GM12878 (cell line): ENCODE measurements around the gene KIDINS220. TPM values are rescaled to one million over a fixed set of nuclear protein-coding genes. Genes with fewer than 3 reads are reported as not detected.

Source experiments
- ATAC-seq: fragments of 200-7000 bp; cut with Tn5 transposase; 3 replicates; pipeline ENCODE4 v1.9.1; 2020; ENCODE audit warnings: mild to moderate bottlenecking, moderate library complexity
- BruUV-seq: library from RNA; stranded (reverse); fragments of 400-500 nt; replicated peaks from 2 replicates; lab custom pipeline; 2021; lab: Mats Ljungman, UMichigan
- CTCF ChIA-PET: fragments of 300-600 bp; sonication (Branson Sonifier 250); formaldehyde crosslinking; extraction: SDS; loops from one replicate; lab custom pipeline; 2021; ENCODE audit warnings: inconsistent platforms; lab: Yijun Ruan, JAX
- POLR2A ChIA-PET: fragments of 350-600 bp; formaldehyde crosslinking; extraction: SDS; loops from one replicate; lab custom pipeline; 2021; ENCODE audit warnings: inconsistent platforms; lab: Charles Lee
- RAD21 ChIA-PET: fragments of 300-600 bp; sonication (Branson Sonifier 250); formaldehyde crosslinking; loops from one replicate; lab custom pipeline; 2023; ENCODE audit warnings: antibody characterized with exemption; ENCODE audit not compliant: unreplicated experiment; lab: Charles Lee
- SMC1A ChIA-PET: fragments of 300-600 bp; sonication (Branson Sonifier 250); formaldehyde crosslinking; loops from one replicate; lab custom pipeline; 2023; ENCODE audit not compliant: unreplicated experiment, uncharacterized antibody; lab: Charles Lee
- DNase-seq: peaks from one replicate; pipeline ENCODE4 v3.0.0-alpha.2; 2011; ENCODE audit warnings: low read depth, low spot score
- FAIRE-seq: peaks from 3 replicates; lab custom pipeline; 2011; peaks lifted over from hg19 to GRCh38; lab: Jason Lieb, UNC
- H2AFZ ChIP-seq: 2 replicates; pipeline ENCODE4 v1.6.0; 2011; ENCODE audit warnings: low read depth, low read length, control low read depth; ENCODE audit not compliant: control insufficient read depth
- H3K27ac ChIP-seq: 2 replicates; pipeline ENCODE4 v1.5.1; 2011; ENCODE audit warnings: control low read depth; ENCODE audit not compliant: control insufficient read depth, insufficient read depth
- H3K27me3 ChIP-seq, 2 experiments: replicated peaks in 1 of 2; 2 replicates each; pipeline versions ENCODE4 v1.6.0 to v1.6.1; 2011; ENCODE audit warnings: low read length in 1 of 2; ENCODE audit not compliant: control insufficient read depth in 2 of 2, insufficient read depth in 2 of 2
- H3K36me3 ChIP-seq, 2 experiments: 2 replicates each; pipeline ENCODE4 v1.5.1; 2011; ENCODE audit warnings: low read length in 1 of 2; ENCODE audit not compliant: control insufficient read depth in 2 of 2, insufficient read depth in 2 of 2
- H3K4me1 ChIP-seq: 2 replicates; pipeline ENCODE4 v1.6.1; 2011; ENCODE audit warnings: mild to moderate bottlenecking, low read length, moderate library complexity, mixed read lengths; ENCODE audit not compliant: control insufficient read depth, insufficient read depth
- H3K4me2 ChIP-seq: 2 replicates; pipeline ENCODE4 v1.6.0; 2011; ENCODE audit warnings: control low read depth; ENCODE audit not compliant: control insufficient read depth, insufficient read depth
- H3K4me3 ChIP-seq: fragments of 200-600 bp; sonication (generic); 2 replicates; pipeline ENCODE4 v1.5.1; 2016
- H3K79me2 ChIP-seq: 2 replicates; pipeline ENCODE4 v1.6.0; 2011; ENCODE audit warnings: low read length; ENCODE audit not compliant: control insufficient read depth, insufficient read depth
- H3K9ac ChIP-seq: 2 replicates; pipeline ENCODE4 v1.8.0; 2011; ENCODE audit warnings: low read length, control low read depth, mixed read lengths; ENCODE audit not compliant: control insufficient read depth, insufficient read depth
- H3K9me3 ChIP-seq: replicated peaks from 3 replicates; pipeline ENCODE4 v1.5.1; 2011; ENCODE audit warnings: mild to moderate bottlenecking, low read length; ENCODE audit not compliant: control insufficient read depth, insufficient read depth
- H4K20me1 ChIP-seq: 2 replicates; pipeline ENCODE4 v1.6.0; 2011; ENCODE audit not compliant: control insufficient read depth, insufficient read depth
- EGR1 ChIP-seq, 2 experiments: IDR thresholded peaks; 1 replicate in 1 of 2; 2 replicates in 1 of 2; pipeline ENCODE4 v1.6.1; 2011 to 2012; ENCODE audit warnings: low read depth in 2 of 2, low read length in 2 of 2, borderline replicate concordance in 1 of 2, mild to moderate bottlenecking in 1 of 2, moderate library complexity in 1 of 2
- FOXM1 ChIP-seq: IDR thresholded peaks from 2 replicates; pipeline ENCODE4 v1.6.1; 2012; ENCODE audit warnings: low read depth, mild to moderate bottlenecking, inconsistent platforms, low read length, moderate library complexity
- SP1 ChIP-seq: IDR thresholded peaks from one replicate; pipeline ENCODE4 v1.6.1; 2011; ENCODE audit warnings: low read depth, low read length
- SRF ChIP-seq, 2 experiments: IDR thresholded peaks; 2 replicates each; pipeline ENCODE4 v1.6.1; 2011; ENCODE audit warnings: low read depth in 2 of 2, low read length in 2 of 2, mild to moderate bottlenecking in 1 of 2, moderate library complexity in 1 of 2
- TCF3 ChIP-seq: IDR thresholded peaks from 2 replicates; pipeline ENCODE4 v1.6.1; 2012; ENCODE audit warnings: low read depth, mild to moderate bottlenecking, low read length, borderline replicate concordance; ENCODE audit not compliant: insufficient read depth
- ZNF217 ChIP-seq: fragments of 450-650 bp; IDR thresholded peaks from 2 replicates; pipeline ENCODE4 v1.6.1; 2017; ENCODE audit warnings: antibody characterized with exemption, mild to moderate bottlenecking
- WGBS: methylation state at CpG from one replicate; pipeline ENCODE4 v1.1.6; 2016; ENCODE audit warnings: low lambda C conversion rate; ENCODE audit not compliant: insufficient replicate concordance, insufficient coverage; ENCODE audit errors: missing lambda C conversion rate; 5-methylcytosine and 5-hydroxymethylcytosine counted together
- in situ Hi-C: fragments of 300-500 bp; cut with MboI; formaldehyde crosslinking; loops from 9 replicates; pipeline ENCODE4 v1.14.3; 2018; ENCODE audit warnings: mixed read lengths
- intact Hi-C: fragments of 100-400 bp; cut with micrococcal nuclease; formaldehyde crosslinking; loops from one replicate; pipeline ENCODE4 v1.14.2; 2022; ENCODE audit not compliant: unreplicated experiment
- polyA plus RNA-seq, 11 experiments: library from polyadenylated mRNA; depleted of rRNA in 4 of 11; unstranded in 6 of 11; stranded (reverse) in 5 of 11; fragments of >200 nt; fragmentation: Nextera tagmentation in 4 of 11; fragmentation: Illumina TruSeq in 1 of 11; extraction: Ambion mirVana in 4 of 11; extraction: Trizol in 1 of 11; gene quantifications; 1 replicate in 1 of 11; 2 replicates in 10 of 11; pipeline versions ENCODE4 v1.2.1 to v1.2.3, GENCODE V29; 2011 to 2016; ENCODE audit warnings: inconsistent platforms in 2 of 11, missing spikeins in 2 of 11, low read depth in 1 of 11
- total RNA-seq, 4 experiments: library from RNA; depleted of rRNA in 3 of 4; stranded (reverse); fragments of >200 nt in 3 of 4; fragmentation: Illumina TruSeq in 1 of 4; extraction: Trizol in 1 of 4; gene quantifications; 2 replicates each; pipeline versions ENCODE4 v1.2.1 to v1.2.3, GENCODE V29; 2013 to 2021
- TF ChIP-seq, protein P1 (sequence below): fragments of 450-650 bp; IDR thresholded peaks from 2 replicates; pipeline ENCODE4 v1.6.1; 2016; ENCODE audit warnings: mild to moderate bottlenecking, moderate library complexity, borderline replicate concordance
- TF ChIP-seq, protein P2 (sequence below): fragments of 150-350 bp; IDR thresholded peaks from 2 replicates; pipeline ENCODE4 v1.6.1; 2014; ENCODE audit warnings: mild to moderate bottlenecking, low read depth, low read length
- TF ChIP-seq, protein P3 (sequence below): fragments of 450-650 bp; IDR thresholded peaks from 2 replicates; pipeline ENCODE4 v1.6.1; 2016; ENCODE audit warnings: mild to moderate bottlenecking
- TF ChIP-seq, protein P4 (sequence below): IDR thresholded peaks from 2 replicates; pipeline ENCODE4 v1.6.1; 2011; ENCODE audit warnings: borderline replicate concordance, low read depth, mild to moderate bottlenecking, moderate library complexity, mixed read lengths, low read length; ENCODE audit not compliant: insufficient read depth; ENCODE audit errors: extremely low read length
- TF ChIP-seq, protein P5 (sequence below): fragments of 450-650 bp; IDR thresholded peaks from 2 replicates; pipeline ENCODE4 v1.6.1; 2018; ENCODE audit warnings: mild to moderate bottlenecking, low read depth, moderate library complexity; ENCODE audit not compliant: partially characterized antibody

KIDINS220 gene
- total and polyA plus RNA-seq, 10 of the 15 experiments (the other 5 are each of a cell fraction or from before 2014, with no cell fraction given) = 6.0 to 31.2 (median 16.0) TPM

DNA sequence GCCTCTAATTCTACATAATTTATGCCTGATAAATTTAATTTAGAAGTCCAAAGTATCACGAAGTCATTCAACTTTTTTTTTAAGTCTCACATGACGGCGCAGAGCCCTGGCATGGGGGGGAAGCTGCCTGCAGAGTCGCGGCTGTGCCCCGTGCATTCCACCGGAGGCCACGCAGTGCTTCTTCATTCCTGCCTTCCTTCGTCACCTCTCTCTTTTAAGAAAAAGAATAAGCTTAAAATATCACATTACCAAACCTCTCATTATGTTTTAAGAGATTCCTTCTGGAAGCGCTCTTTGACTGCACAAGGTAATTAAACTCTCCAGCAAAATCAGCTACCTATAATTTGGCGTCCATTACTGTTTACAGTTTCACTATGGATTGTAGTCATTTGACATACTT lies 20.3 kb upstream of the KIDINS220 start (continued):
- TF ChIP-seq, protein P1, sequence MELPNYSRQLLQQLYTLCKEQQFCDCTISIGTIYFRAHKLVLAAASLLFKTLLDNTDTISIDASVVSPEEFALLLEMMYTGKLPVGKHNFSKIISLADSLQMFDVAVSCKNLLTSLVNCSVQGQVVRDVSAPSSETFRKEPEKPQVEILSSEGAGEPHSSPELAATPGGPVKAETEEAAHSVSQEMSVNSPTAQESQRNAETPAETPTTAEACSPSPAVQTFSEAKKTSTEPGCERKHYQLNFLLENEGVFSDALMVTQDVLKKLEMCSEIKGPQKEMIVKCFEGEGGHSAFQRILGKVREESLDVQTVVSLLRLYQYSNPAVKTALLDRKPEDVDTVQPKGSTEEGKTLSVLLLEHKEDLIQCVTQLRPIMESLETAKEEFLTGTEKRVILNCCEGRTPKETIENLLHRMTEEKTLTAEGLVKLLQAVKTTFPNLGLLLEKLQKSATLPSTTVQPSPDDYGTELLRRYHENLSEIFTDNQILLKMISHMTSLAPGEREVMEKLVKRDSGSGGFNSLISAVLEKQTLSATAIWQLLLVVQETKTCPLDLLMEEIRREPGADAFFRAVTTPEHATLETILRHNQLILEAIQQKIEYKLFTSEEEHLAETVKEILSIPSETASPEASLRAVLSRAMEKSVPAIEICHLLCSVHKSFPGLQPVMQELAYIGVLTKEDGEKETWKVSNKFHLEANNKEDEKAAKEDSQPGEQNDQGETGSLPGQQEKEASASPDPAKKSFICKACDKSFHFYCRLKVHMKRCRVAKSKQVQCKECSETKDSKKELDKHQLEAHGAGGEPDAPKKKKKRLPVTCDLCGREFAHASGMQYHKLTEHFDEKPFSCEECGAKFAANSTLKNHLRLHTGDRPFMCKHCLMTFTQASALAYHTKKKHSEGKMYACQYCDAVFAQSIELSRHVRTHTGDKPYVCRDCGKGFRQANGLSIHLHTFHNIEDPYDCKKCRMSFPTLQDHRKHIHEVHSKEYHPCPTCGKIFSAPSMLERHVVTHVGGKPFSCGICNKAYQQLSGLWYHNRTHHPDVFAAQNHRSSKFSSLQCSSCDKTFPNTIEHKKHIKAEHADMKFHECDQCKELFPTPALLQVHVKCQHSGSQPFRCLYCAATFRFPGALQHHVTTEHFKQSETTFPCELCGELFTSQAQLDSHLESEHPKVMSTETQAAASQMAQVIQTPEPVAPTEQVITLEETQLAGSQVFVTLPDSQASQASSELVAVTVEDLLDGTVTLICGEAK = no peak
- TF ChIP-seq, protein P2, sequence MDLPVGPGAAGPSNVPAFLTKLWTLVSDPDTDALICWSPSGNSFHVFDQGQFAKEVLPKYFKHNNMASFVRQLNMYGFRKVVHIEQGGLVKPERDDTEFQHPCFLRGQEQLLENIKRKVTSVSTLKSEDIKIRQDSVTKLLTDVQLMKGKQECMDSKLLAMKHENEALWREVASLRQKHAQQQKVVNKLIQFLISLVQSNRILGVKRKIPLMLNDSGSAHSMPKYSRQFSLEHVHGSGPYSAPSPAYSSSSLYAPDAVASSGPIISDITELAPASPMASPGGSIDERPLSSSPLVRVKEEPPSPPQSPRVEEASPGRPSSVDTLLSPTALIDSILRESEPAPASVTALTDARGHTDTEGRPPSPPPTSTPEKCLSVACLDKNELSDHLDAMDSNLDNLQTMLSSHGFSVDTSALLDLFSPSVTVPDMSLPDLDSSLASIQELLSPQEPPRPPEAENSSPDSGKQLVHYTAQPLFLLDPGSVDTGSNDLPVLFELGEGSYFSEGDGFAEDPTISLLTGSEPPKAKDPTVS = no peak
- no peak for TF ChIP-seq TCF3
- TF ChIP-seq, all 136 proteins: peak for 0

DNA sequence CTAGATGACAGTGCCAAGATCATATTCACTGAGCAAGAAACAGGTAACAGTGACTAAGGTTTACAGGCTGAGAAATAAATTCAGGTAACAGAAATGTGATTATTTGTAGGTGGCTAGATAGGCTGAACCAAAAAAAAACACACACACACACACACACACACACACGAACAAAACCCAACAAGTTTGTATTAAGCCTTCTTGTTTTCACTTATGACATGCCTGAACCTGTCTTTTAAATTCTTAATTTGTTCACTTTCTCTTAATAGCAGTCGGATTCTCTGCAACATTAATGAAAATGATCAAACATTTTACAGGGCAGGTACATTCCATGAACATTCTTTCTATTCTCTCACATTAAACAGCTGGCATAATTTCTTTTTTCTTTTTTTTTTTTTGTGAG lies 18.8 kb upstream of the KIDINS220 start:
- no peaks in the 10 kb centered on the region for H3K9me3 ChIP-seq
- no peaks in the 10 kb centered on the region for H4K20me1 ChIP-seq
- WGBS = 26% methylated on average over 2 of the region's 2 CpGs
- ChIA-PET POLR2A (no interaction called here), SMC1A (no interaction called here), CTCF (no interaction called here), RAD21 (no interaction called here)
- H2AFZ ChIP-seq = no peak overlapping the region
- in situ Hi-C loops = no loop called here
- intact Hi-C loops = no loop called here
- no peaks in the 10 kb centered on the region for H3K27me3 ChIP-seq
- DNase-seq (no peak), FAIRE-seq (peak; percentile 90), ATAC-seq (no peak)
- no peak overlapping the region for H3K9ac ChIP-seq
- H3K79me2 ChIP-seq = no peaks in the 10 kb centered on the region
- no peak overlapping the region for H3K4me2 ChIP-seq
- no peak overlapping the region for H3K27ac ChIP-seq
- no peak overlapping the region for H3K4me3 ChIP-seq
- no TSS peak for BruUV-seq
- no peaks in the 10 kb centered on the region for H3K4me1 ChIP-seq
- H3K36me3 ChIP-seq = no peaks in the 10 kb centered on the region
- TF ChIP-seq SP1 (no peak), FOXM1 (no peak), ZNF217 (no peak), SRF (IDR thresholded peaks at IDR 0.05; ENCODE audit: low read depth in 2 of 2, low read length in 2 of 2) (no peak), EGR1 (IDR thresholded peaks at IDR 0.05; ENCODE audit: borderline replicate concordance in 1 of 2, low read depth in 2 of 2, low read length in 2 of 2) (no peak)
- TF ChIP-seq, protein P3, sequence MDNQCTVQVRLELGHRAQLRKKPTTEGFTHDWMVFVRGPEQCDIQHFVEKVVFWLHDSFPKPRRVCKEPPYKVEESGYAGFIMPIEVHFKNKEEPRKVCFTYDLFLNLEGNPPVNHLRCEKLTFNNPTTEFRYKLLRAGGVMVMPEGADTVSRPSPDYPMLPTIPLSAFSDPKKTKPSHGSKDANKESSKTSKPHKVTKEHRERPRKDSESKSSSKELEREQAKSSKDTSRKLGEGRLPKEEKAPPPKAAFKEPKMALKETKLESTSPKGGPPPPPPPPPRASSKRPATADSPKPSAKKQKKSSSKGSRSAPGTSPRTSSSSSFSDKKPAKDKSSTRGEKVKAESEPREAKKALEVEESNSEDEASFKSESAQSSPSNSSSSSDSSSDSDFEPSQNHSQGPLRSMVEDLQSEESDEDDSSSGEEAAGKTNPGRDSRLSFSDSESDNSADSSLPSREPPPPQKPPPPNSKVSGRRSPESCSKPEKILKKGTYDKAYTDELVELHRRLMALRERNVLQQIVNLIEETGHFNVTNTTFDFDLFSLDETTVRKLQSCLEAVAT = no peak
- TF ChIP-seq, protein P4, sequence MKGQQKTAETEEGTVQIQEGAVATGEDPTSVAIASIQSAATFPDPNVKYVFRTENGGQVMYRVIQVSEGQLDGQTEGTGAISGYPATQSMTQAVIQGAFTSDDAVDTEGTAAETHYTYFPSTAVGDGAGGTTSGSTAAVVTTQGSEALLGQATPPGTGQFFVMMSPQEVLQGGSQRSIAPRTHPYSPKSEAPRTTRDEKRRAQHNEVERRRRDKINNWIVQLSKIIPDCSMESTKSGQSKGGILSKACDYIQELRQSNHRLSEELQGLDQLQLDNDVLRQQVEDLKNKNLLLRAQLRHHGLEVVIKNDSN = no peak
- TF ChIP-seq, protein P5, sequence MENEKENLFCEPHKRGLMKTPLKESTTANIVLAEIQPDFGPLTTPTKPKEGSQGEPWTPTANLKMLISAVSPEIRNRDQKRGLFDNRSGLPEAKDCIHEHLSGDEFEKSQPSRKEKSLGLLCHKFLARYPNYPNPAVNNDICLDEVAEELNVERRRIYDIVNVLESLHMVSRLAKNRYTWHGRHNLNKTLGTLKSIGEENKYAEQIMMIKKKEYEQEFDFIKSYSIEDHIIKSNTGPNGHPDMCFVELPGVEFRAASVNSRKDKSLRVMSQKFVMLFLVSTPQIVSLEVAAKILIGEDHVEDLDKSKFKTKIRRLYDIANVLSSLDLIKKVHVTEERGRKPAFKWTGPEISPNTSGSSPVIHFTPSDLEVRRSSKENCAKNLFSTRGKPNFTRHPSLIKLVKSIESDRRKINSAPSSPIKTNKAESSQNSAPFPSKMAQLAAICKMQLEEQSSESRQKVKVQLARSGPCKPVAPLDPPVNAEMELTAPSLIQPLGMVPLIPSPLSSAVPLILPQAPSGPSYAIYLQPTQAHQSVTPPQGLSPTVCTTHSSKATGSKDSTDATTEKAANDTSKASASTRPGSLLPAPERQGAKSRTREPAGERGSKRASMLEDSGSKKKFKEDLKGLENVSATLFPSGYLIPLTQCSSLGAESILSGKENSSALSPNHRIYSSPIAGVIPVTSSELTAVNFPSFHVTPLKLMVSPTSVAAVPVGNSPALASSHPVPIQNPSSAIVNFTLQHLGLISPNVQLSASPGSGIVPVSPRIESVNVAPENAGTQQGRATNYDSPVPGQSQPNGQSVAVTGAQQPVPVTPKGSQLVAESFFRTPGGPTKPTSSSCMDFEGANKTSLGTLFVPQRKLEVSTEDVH = no peak
